Kidney (tissue), 14 donors: ENCODE results near the gene MSL1. TPM values are rescaled to one million over a fixed set of nuclear protein-coding genes. Genes with fewer than 3 reads are reported as not detected.
"Not testable (repeated sequence)": the region's sequence is repeated elsewhere in the genome, so short reads cannot be mapped to it uniquely, and the experiment has no call there.

Source experiments
- DNase-seq, 5 donors: peaks; one replicate each; pipeline ENCODE4 v3.0.0-alpha.2; 2013 to 2020
- FAIRE-seq: peaks from 2 replicates; lab custom pipeline; 2012; peaks lifted over from hg19 to GRCh38; lab: Jason Lieb, UNC
- H3K27ac ChIP-seq, 2 donors: one replicate each; pipeline ENCODE4 v1.7.0; 2013; ENCODE audit warnings: low read depth in 2 of 2, low read length in 2 of 2, inconsistent platforms in 1 of 2
- H3K27me3 ChIP-seq: one replicate; pipeline ENCODE4 v1.7.1; 2013; ENCODE audit warnings: low read length, inconsistent platforms; ENCODE audit not compliant: control insufficient read depth, insufficient read depth
- H3K36me3 ChIP-seq, 3 donors: one replicate each; pipeline versions ENCODE4 v1.7.0 to v1.7.1; 2013; ENCODE audit warnings: low read length in 3 of 3, control low read depth in 1 of 3, inconsistent platforms in 1 of 3; ENCODE audit not compliant: insufficient read depth in 3 of 3, control insufficient read depth in 2 of 3
- H3K4me1 ChIP-seq, 3 donors: one replicate each; pipeline versions ENCODE4 v1.7.0 to v1.7.1; 2013; ENCODE audit warnings: low read length in 3 of 3, inconsistent platforms in 1 of 3, low read depth in 1 of 3; ENCODE audit not compliant: control insufficient read depth in 2 of 3, insufficient read depth in 2 of 3
- H3K4me3 ChIP-seq, 3 donors: one replicate each; pipeline versions ENCODE4 v1.7.0 to v1.8.1; 2013; ENCODE audit warnings: low read length in 3 of 3, control low read depth in 1 of 3, inconsistent platforms in 1 of 3
- H3K9ac ChIP-seq, 3 donors: one replicate each; pipeline versions ENCODE4 v1.7.0 to v1.7.1; 2013; ENCODE audit warnings: low read length in 3 of 3, control low read depth in 1 of 3, inconsistent platforms in 1 of 3
- H3K9me3 ChIP-seq, 3 donors: one replicate each; pipeline versions ENCODE4 v1.7.0 to v1.7.1; 2013; ENCODE audit warnings: low read length in 3 of 3, control low read depth in 1 of 3, inconsistent platforms in 1 of 3; ENCODE audit not compliant: control insufficient read depth in 2 of 3, insufficient read depth in 1 of 3
- CTCF ChIP-seq: IDR thresholded peaks from 3 replicates; pipeline ENCODE4 v1.5.1; 2012; ENCODE audit warnings: mild to moderate bottlenecking, moderate library complexity, borderline replicate concordance; ENCODE audit not compliant: insufficient read depth; ENCODE audit errors: extremely low read depth
- intact Hi-C: fragments of 100-400 bp; cut with DNase I; formaldehyde crosslinking; loops from one replicate; pipeline ENCODE4 v1.11.1; 2022
- polyA plus RNA-seq: library from polyadenylated mRNA; stranded (reverse); fragments of 350-450 nt; fragmentation: Illumina TruSeq; extraction: RNeasy Lipid Tissue Mini Kit (QIAGEN cat#74804); gene quantifications from one replicate; pipeline ENCODE4 v1.2.3, GENCODE V29; 2014; ENCODE audit warnings: low read depth, low replicate concordance; ENCODE audit not compliant: insufficient read depth
- total RNA-seq: library from RNA; stranded (reverse); fragmentation: NEBNext Ultra II Directional; extraction: Animal tissue kit (Norgen Biotek cat#: 25700); gene quantifications from one replicate; pipeline ENCODE4 v1.2.1, GENCODE V29; 2021
- donor health status: control.
- donor health status: control.
- donor health status: control.
- donor health status: control.
- donor health status: control.
- donor health status: DM: yes; HTN: yes; CAD: no.
- donor health status: Normal renal cell carcinoma (clear cell type).

Gene MSL1
- total and polyA plus RNA-seq, 2 donors from 2014 or later = 34.9 to 75.4 TPM

GRCh38 chr17:40134184-40134583 is 12.4 kb downstream of the MSL1 start:
- FAIRE-seq = no peak
- Histone ChIP-seq H3K36me3 (peaks cover 26 to 45% (median 28%) of the 10 kb centered on the region in 3 donors), H3K27ac (no peak overlapping the region)

DNA sequence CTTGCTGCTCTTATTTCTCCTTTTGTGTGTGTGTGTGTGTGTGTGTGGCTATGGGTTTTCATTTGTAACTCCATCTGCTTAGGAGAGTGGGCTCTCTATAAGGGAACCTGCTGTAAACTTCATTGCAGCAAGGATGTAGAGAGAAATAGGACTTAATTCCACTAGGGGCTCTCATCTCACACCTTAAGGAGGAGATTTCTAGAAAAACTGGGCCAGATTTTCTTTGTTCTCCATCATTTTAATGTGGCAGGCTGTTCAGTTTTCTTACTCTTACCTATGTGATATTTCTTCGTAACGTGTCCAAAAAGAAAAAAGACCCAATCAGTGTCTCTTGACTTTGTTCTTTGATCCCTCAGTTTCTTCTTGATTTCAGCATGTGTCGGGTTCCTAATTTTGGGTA is 14.0 kb downstream of the MSL1 start:
- no peaks in the 10 kb centered on the region for H3K9me3 ChIP-seq
- no peak overlapping the region for H3K9ac ChIP-seq
- DNase-seq (no peak), FAIRE-seq (no peak)
- no peak for TF ChIP-seq CTCF
- intact Hi-C loops = no loop called here
- no peak overlapping the region for H3K4me3 ChIP-seq
- H3K36me3 ChIP-seq = peaks cover 19 to 38% (median 24%) of the 10 kb centered on the region in 3 donors
- no peak overlapping the region for H3K27ac ChIP-seq
- no peaks in the 10 kb centered on the region for H3K27me3 ChIP-seq
- peaks cover 0 to 7% (median 3%) of the 10 kb centered on the region in 3 donors for H3K4me1 ChIP-seq

More at GRCh38 chr17:40134184-40134583, 12.4 kb downstream of the MSL1 start:
- intact Hi-C loops = no loop called here
- Histone ChIP-seq H3K27me3 (no peaks in the 10 kb centered on the region), H3K9ac (no peak overlapping the region), H3K4me1 (peaks cover 0 to 3% (median 2%) of the 10 kb centered on the region in 3 donors), H3K9me3 (no peaks in the 10 kb centered on the region), H3K4me3 (no peak overlapping the region)
- no peak for DNase-seq
- no peak for TF ChIP-seq CTCF

DNA sequence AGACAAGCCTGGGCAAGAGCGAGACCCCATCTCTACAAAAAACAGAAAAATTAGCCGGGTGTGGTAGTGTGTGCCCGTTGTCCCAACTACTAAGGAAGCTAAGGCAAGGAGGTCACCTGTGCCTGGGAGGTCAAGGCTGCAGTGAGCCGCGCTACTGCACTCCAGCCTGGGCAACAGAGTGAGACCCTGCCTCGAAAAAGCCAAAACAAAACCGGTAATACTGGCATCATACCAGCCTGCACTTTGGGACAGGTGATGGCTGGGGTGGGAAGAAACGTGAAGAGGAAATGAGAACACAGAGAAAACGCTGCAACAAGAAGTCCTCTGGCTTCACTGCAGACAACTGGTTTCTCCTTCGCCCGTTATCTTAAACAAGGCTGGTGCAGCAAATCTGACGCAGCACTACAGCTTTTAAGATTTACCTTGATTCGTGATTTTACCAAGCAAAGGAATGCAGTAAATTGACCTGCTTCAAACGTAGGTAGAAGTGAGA is 17.8 kb downstream of the MSL1 start:
- no peak for TF ChIP-seq CTCF
- FAIRE-seq (no peak), DNase-seq (peak in 2 of 5 donors; percentile 59 to 61)
- no peaks in the 10 kb centered on the region for H3K27me3 ChIP-seq
- peak overlapping the region; percentile 91 to 94 for H3K27ac ChIP-seq
- peaks cover 9 to 15% (median 10%) of the 10 kb centered on the region in 3 donors for H3K36me3 ChIP-seq
- intact Hi-C loops = no loop called here
- H3K9ac ChIP-seq = peak overlapping the region; percentile 28 to 98 (median 91)
- H3K9me3 ChIP-seq = no peaks in the 10 kb centered on the region
- peaks cover 7 to 18% (median 11%) of the 10 kb centered on the region in 3 donors for H3K4me1 ChIP-seq
- peak overlapping the region; percentile 76 to 98 (median 84) for H3K4me3 ChIP-seq

DNA sequence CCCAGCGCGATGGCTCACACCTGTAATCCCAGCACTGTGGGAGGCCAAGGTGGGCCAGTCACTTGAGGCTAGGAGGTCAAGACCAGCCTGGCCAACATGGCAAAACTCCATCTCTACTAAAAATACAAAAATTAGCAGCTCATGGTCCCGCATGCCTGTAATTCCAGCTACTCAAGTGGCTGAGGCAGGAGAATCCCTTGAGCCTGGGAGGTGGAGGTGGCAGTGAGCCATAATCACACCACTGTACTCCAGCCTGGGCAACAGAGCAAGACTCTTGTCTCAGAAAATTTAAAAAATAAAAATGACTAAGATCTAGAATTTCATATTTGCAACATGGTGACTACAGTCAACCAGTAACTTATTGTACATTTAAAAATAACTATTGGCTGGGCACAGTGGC is 21.4 kb downstream of the MSL1 start:
- H3K9me3 ChIP-seq, FAIRE-seq, H3K4me3 ChIP-seq, intact Hi-C loops, DNase-seq, H3K27ac ChIP-seq, H3K27me3 ChIP-seq, H3K9ac ChIP-seq: not testable (repeated sequence)
- peaks cover 4 to 18% (median 9%) of the 10 kb centered on the region in 3 donors for H3K36me3 ChIP-seq
- H3K4me1 ChIP-seq = peaks cover 7 to 18% (median 11%) of the 10 kb centered on the region in 3 donors
